Glutamatergic neuron (in vitro differentiated cells): ENCODE data around the gene ACBD4. TPM values are rescaled to one million over a fixed set of nuclear protein-coding genes. Genes with fewer than 3 reads are reported as not detected.

Source experiments
- DNase-seq: peaks from one replicate; pipeline ENCODE4 v3.0.0; 2022
- H3K27ac Mint-ChIP-seq: one replicate; pipeline ENCODE4 v1.8.0; 2020; ENCODE audit warnings: mild to moderate bottlenecking, mixed read lengths, inconsistent platforms; ENCODE audit not compliant: unreplicated experiment
- H3K27me3 Mint-ChIP-seq: one replicate; pipeline ENCODE4 v1.8.0; 2020; ENCODE audit warnings: mild to moderate bottlenecking, moderate library complexity, mixed read lengths, inconsistent platforms; ENCODE audit not compliant: unreplicated experiment
- H3K36me3 Mint-ChIP-seq: one replicate; pipeline ENCODE4 v1.8.0; 2020; ENCODE audit warnings: mild to moderate bottlenecking, mixed read lengths, inconsistent platforms; ENCODE audit not compliant: unreplicated experiment
- H3K4me1 Mint-ChIP-seq: one replicate; pipeline ENCODE4 v1.8.0; 2020; ENCODE audit warnings: mild to moderate bottlenecking, low read depth, mixed read lengths, inconsistent platforms; ENCODE audit not compliant: unreplicated experiment
- H3K4me3 Mint-ChIP-seq: one replicate; pipeline ENCODE4 v1.8.0; 2020; ENCODE audit warnings: mild to moderate bottlenecking, mixed read lengths, inconsistent platforms; ENCODE audit not compliant: unreplicated experiment
- H3K9me3 Mint-ChIP-seq: one replicate; pipeline ENCODE4 v1.8.0; 2020; ENCODE audit warnings: mild to moderate bottlenecking, moderate library complexity, mixed read lengths, inconsistent platforms; ENCODE audit not compliant: unreplicated experiment
- CTCF ChIP-seq: fragments of 200-600 bp; sonication (generic); IDR thresholded peaks from one replicate; pipeline ENCODE4 v1.5.0; 2021; ENCODE audit not compliant: partially characterized antibody, unreplicated experiment
- microRNA-seq: library from miRNA; unstranded; fragments of <30 nt; microRNA quantifications from one replicate; pipeline ENCODE4, GENCODE V29; 2020; ENCODE audit not compliant: unreplicated experiment
- total RNA-seq: library from RNA; stranded (reverse); fragmentation: NEBNext Ultra II Directional; extraction: Animal tissue kit (Norgen Biotek cat#: 25700); gene quantifications from one replicate; pipeline ENCODE4 v1.2.1, GENCODE V29; 2021; ENCODE audit not compliant: unreplicated experiment

ACBD4 gene
- total RNA-seq, 1 donor from 2014 or later = 3.7 TPM

- no peaks in the 10 kb centered on the region for H3K36me3 Mint-ChIP-seq
- H3K27ac Mint-ChIP-seq = no peak overlapping the region
- H3K4me1 Mint-ChIP-seq = peaks cover 3% of the 10 kb centered on the region
- no peak for TF ChIP-seq CTCF
- peaks cover 3% of the 10 kb centered on the region for H3K9me3 Mint-ChIP-seq
- no peak overlapping the region for H3K4me3 Mint-ChIP-seq
- peaks cover 4% of the 10 kb centered on the region for H3K27me3 Mint-ChIP-seq
- DNase-seq = no peak
Observed at GRCh38 chr17:45190503-45191255, 55.2 kb downstream of the ACBD4 start.

Small RNA genes lying within 50 kb of the gene (microRNA-seq; reads per million reads assigned to microRNA genes)
- gene MIR6784 = not detected

Other genes starting within 250 kb of the ACBD4 start
- 102 TPM for gene EFTUD2, start 236.2 kb upstream of the ACBD4 start, total RNA-seq
- gene GFAP, start 220.2 kb upstream of the ACBD4 start, total RNA-seq = not detected
- gene KIF18B, start 187.9 kb upstream of the ACBD4 start, total RNA-seq = 7.4 TPM
- 14.6 TPM for gene C1QL1, start 167.4 kb upstream of the ACBD4 start, total RNA-seq
- 39.9 TPM for gene DCAKD, start 84.1 kb upstream of the ACBD4 start, total RNA-seq
- 96.5 TPM for gene NMT1, start 74.4 kb upstream of the ACBD4 start, total RNA-seq
- gene PLCD3, start 3.2 kb upstream of the ACBD4 start, total RNA-seq = 6.2 TPM
- 13.0 TPM for gene HEXIM1, start 12.8 kb downstream of the ACBD4 start, total RNA-seq
- gene HEXIM2, start 26.2 kb downstream of the ACBD4 start, total RNA-seq = 8.4 TPM
- gene FMNL1, start 86.2 kb downstream of the ACBD4 start, total RNA-seq = 24.2 TPM
- gene SPATA32, start 126.4 kb downstream of the ACBD4 start, total RNA-seq = not detected
- 5.7 TPM for gene MAP3K14, start 181.3 kb downstream of the ACBD4 start, total RNA-seq